ENCODE results near the gene PIN4. TPM values are rescaled to one million over a fixed set of nuclear protein-coding genes. Genes with fewer than 3 reads are reported as not detected.
A peak's percentile ranks its signal among the peaks of the same experiment; 100 is the strongest.

PIN4 gene
- 1.3 and 2.3 TPM in 2 replicates for total RNA-seq (2014; rRNA removed; shearing (Covaris generic); ENCODE audit: low replicate concordance)

GRCh38 chrX:72181178-72182125 lies at the start of gene PIN4:
TSS of gene PIN4 (plus strand) at chrX:72181757. CDS start at chrX:72181786, 29 bp downstream.
- Histone ChIP-seq H3K9me3 (no peaks in the 10 kb centered on the region), H3K36me3 (no peaks in the 10 kb centered on the region), H3K27me3 (no peaks in the 10 kb centered on the region), H3K4me3 (peak within 1 kb of the TSS; percentile 78)
- DNase-seq = peak; percentile 92

GRCh38 chrX:72132456-72132855 lies 49.1 kb upstream of the PIN4 start:
- Histone ChIP-seq H3K27me3 (no peaks in the 10 kb centered on the region), H3K9me3 (no peaks in the 10 kb centered on the region), H3K4me3 (no peak overlapping the region), H3K36me3 (no peaks in the 10 kb centered on the region)
- no peak for DNase-seq

- H3K36me3 ChIP-seq = no peaks in the 10 kb centered on the region
- no peaks in the 10 kb centered on the region for H3K9me3 ChIP-seq
- no peak overlapping the region for H3K4me3 ChIP-seq
- no peaks in the 10 kb centered on the region for H3K27me3 ChIP-seq
- DNase-seq = no peak
Observed at GRCh38 chrX:72133851-72134546, 47.6 kb upstream of the PIN4 start.

DNA sequence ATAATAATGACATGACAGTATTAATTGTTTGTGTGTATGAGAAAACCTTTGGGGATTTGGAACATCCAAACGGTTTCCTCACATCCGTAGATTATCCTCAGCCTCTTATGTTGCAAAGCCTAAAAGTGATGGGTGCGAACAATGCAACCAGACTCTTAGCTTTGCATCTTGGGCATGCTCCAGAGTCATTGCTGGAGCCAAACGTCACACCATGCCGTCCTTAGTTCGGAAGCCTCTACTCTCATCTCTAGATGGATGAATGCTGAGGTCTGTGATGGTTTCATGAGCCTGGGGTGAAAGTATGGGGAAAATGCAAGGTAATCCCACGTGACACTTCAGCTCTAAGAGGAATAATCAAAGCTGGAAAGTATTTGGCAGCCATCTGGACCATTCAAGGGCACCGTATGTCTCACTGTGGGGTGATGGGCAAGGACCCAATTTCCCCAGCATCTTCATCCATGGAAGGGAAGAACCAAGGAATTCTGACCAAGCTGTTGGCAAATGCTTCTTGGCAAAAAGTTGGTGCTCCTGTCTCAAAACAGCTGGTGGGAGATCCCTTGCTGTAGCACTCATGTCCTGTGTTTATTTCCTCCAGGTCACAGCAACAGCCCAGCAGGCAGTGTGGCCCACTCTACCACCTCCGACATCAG lies 43.6 kb upstream of the PIN4 start:
- H3K36me3 ChIP-seq = no peaks in the 10 kb centered on the region
- no peak overlapping the region for H3K4me3 ChIP-seq
- H3K9me3 ChIP-seq = no peaks in the 10 kb centered on the region
- no peak for DNase-seq
- no peaks in the 10 kb centered on the region for H3K27me3 ChIP-seq

DNA sequence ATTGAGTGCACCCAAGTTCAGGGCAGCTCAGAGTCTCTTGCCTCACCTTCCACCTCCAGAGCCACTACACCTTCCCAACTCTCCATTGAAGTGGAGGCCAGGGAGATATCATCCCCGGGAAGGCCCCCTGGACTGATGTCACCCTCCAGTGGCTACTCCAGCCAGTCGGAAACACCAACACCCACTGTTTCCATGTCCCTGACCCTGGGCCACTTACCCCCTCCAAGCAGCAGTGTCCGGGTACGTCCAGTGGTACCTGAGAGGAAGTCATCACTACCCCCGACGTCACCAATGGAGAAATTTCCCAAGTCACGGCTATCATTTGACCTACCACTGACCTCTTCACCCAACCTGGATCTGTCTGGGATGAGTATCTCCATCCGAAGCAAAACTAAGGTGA lies 42.0 kb upstream of the PIN4 start:
- Histone ChIP-seq H3K9me3 (no peaks in the 10 kb centered on the region), H3K4me3 (no peak overlapping the region), H3K36me3 (no peaks in the 10 kb centered on the region), H3K27me3 (no peaks in the 10 kb centered on the region)
- no peak for DNase-seq

DNA sequence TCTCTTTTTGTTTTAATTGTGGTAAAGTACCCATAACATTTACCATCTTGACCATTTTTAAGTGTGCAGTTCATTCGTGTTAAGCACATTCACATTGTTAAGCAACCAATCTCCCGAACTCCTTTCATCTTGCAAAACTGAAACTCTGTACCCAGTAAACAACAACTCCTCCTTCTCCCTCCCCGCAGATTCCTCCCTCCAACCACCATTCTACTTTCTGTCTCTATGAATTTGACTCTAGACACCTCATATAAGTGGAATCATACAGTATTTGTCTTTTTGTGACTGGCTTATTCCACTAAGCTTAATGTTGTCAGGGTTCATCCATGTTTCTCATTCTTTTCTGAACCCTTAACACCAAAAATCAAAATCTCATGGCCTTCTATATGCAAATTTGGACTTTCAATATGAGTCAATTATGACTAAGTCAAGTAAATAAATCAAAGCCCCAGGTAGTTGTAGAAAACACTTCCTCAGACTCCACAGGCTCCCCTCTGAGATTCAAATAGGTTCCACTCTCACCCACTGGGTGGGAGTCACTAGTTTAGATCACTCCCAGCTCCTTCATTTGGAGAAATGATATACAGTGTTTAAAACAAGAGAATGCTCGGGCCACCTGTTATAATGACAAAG lies 40.1 kb upstream of the PIN4 start:
- Histone ChIP-seq H3K36me3 (no peaks in the 10 kb centered on the region), H3K27me3 (no peaks in the 10 kb centered on the region), H3K4me3 (no peak overlapping the region), H3K9me3 (no peaks in the 10 kb centered on the region)
- no peak for DNase-seq

DNA sequence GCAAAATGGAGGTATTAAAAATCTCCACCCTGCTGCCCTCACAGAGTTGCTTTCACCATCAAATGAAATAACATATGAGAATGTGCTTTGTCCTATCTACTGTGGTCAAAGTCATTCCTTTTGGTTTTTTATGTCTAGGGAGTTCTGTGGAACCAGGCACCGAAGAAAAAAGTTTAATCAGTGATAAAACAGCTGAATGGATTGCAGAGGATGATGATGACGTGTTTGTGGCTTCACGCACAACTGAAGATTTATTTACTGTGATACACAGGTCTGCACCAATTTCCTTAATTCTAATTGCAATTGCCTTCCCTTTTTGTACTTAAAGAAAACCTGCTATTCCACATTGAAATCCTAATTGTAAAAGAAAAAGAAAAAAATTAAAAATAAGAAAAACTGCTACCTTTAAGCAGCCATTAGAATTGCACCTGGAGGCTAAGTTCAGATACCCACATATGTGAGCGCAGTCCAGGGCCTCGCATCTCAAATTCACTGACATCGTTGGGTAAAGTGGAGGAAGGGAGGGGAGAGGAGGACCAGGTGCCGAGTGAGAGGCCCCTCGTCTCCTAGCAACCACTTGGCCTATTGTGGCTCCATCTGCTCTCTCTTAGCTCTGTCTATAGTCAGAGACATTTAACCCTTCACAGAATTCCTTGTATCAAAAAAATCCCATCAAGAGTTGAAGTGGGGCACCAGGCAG lies 39.3 kb upstream of the PIN4 start:
- Histone ChIP-seq H3K4me3 (no peak overlapping the region), H3K27me3 (no peaks in the 10 kb centered on the region), H3K36me3 (no peaks in the 10 kb centered on the region), H3K9me3 (no peaks in the 10 kb centered on the region)
- no peak for DNase-seq

GRCh38 chrX:72142794-72143608 lies 38.6 kb upstream of the PIN4 start:
- H3K9me3 ChIP-seq = no peaks in the 10 kb centered on the region
- no peak for DNase-seq
- H3K27me3 ChIP-seq = no peaks in the 10 kb centered on the region
- H3K36me3 ChIP-seq = no peaks in the 10 kb centered on the region
- no peak overlapping the region for H3K4me3 ChIP-seq

GRCh38 chrX:72143609-72143907 lies 38.0 kb upstream of the PIN4 start:
- H3K27me3 ChIP-seq = no peaks in the 10 kb centered on the region
- DNase-seq = no peak
- no peaks in the 10 kb centered on the region for H3K9me3 ChIP-seq
- H3K36me3 ChIP-seq = no peaks in the 10 kb centered on the region
- no peak overlapping the region for H3K4me3 ChIP-seq

DNA sequence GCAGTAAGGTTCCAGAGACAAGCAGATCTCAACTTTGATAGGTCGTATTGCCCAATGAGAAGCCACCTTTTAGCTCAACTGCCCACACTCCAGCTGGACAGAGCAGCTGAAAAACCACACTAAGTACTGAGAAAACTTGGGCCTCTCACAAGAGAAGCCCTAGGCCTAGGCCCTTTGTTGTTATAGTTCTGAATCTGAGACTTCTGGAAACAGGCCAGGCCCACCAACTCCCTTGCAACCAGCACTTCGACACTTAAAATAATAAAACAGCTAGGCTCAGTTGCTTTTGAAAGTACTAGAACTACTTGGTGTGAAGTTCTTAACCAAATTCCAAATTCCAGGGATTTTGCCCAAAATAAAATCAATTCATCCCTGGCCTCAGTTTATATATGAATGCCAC lies 36.4 kb upstream of the PIN4 start:
- Histone ChIP-seq H3K27me3 (no peaks in the 10 kb centered on the region), H3K9me3 (no peaks in the 10 kb centered on the region), H3K36me3 (no peaks in the 10 kb centered on the region), H3K4me3 (no peak overlapping the region)
- DNase-seq = no peak

DNA sequence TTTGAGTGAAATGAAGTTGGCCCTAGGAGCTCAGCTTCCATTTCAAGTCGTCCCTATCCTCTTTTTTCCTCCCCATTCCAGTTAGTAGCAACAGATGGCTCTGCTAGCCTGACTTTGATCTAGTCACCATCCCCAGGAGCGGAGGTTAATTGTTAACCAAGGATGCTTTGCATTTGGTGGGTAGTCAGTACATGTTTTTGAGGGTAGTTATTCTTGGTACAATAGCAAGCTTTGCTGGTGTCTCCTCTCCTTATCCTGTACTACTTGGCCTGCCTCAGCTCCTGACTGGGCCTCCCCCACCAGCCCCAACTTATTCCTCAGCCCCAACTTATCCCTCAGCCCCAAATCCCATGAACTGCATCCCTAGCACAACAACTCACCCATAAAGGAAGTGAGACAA lies 35.0 kb upstream of the PIN4 start:
- Histone ChIP-seq H3K4me3 (no peak overlapping the region), H3K9me3 (no peaks in the 10 kb centered on the region), H3K27me3 (no peaks in the 10 kb centered on the region), H3K36me3 (no peaks in the 10 kb centered on the region)
- DNase-seq = no peak

GRCh38 chrX:72158773-72159172 lies 22.8 kb upstream of the PIN4 start:
- Histone ChIP-seq H3K4me3 (no peak overlapping the region), H3K36me3 (no peaks in the 10 kb centered on the region), H3K27me3 (no peaks in the 10 kb centered on the region), H3K9me3 (no peaks in the 10 kb centered on the region)
- no peak for DNase-seq

DNA sequence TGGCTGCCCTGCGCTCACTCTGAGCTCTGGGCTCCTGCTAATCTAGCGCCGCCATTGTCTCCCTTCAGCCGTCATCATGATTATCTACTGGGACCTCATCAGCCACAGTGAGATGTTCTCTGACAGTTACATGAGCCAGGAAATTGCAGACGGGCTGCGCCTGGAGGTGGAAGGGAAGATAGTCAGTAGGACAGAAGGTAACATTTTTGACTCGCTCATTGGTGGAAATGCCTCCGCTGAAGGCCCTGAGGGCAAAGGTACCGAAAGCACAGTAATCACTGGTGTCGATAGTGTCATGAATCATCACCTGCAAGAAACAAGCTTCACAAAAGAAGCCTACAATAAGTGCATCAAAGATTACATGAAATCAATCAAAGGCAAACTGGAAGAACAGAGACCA lies 21.8 kb upstream of the PIN4 start:
- Histone ChIP-seq H3K27me3 (no peaks in the 10 kb centered on the region), H3K9me3 (no peaks in the 10 kb centered on the region), H3K4me3 (no peak overlapping the region), H3K36me3 (no peaks in the 10 kb centered on the region)
- DNase-seq = no peak

DNA sequence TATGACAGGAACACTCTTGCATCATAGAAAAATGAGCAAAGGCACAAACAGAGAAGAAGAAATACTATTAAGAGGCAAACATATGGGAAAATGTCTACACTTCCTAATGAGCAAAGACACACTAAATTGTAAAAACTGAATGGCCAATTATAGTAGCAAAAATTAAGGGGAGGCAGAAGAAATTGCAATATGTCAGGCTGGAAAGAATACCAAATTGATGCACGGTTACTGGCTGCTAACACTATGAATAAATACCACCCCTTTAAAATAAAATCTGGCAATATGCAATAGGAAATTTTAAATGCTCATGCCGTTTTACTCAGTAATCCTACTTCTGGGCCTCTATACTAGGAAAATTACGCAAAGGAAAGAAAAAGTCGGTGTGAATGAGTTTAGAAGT lies 16.0 kb upstream of the PIN4 start:
- H3K36me3 ChIP-seq = no peaks in the 10 kb centered on the region
- no peaks in the 10 kb centered on the region for H3K27me3 ChIP-seq
- DNase-seq = no peak
- no peak overlapping the region for H3K4me3 ChIP-seq
- H3K9me3 ChIP-seq = no peaks in the 10 kb centered on the region

DNA sequence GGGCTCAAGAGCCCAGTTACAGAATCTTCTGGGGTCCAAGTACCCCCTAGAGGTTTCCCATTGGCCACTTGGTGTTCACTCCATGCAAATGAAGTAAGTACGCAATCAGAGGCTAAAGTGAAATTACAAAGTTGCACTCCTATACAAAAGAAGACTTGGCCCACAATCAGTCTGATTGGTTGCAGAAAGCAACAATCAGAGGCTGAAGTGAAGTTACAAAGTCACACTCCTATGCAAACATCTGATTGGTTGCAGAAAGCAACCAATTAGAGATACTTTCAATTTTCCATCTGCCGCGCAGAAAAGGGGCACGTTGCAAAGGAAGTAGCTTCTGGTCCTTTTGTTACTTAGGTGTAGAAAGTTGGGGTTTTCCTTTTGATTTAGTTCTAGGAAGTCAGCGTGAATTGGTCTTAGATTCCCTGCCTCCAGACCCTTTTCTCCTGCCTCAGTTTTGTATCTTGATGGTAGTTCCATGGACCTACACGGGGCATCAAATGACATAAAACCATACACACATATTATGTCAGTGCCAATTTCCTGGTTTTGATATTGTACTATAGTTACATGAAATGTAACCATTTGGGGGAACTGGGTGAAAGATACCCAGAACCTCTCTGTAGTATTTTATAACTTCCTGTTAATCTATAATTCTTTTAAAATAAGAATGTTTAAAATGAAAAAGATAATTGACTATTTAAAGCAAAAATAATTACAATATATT lies 12.4 kb upstream of the PIN4 start:
- no peak for DNase-seq
- H3K27me3 ChIP-seq = no peaks in the 10 kb centered on the region
- H3K36me3 ChIP-seq = no peaks in the 10 kb centered on the region
- no peaks in the 10 kb centered on the region for H3K9me3 ChIP-seq
- no peak overlapping the region for H3K4me3 ChIP-seq
